Astrocyte (in vitro differentiated cells and primary cell): ENCODE data around the gene SPRED2.

ENCODE experiments used
- CTCF ChIP-seq: IDR thresholded peaks from 2 replicates; pipeline ENCODE4 v1.5.1; 2011; ENCODE audit warnings: low read depth, mild to moderate bottlenecking, inconsistent platforms, low read length, moderate library complexity; ENCODE audit not compliant: insufficient read depth
- EZH2 ChIP-seq: IDR thresholded peaks from 2 replicates; pipeline ENCODE4 v1.6.1; 2012; ENCODE audit warnings: mild to moderate bottlenecking, low read length, inconsistent platforms; ENCODE audit not compliant: insufficient read depth

GRCh38 chr2:65388051-65388531 lies 44.3 kb downstream of the SPRED2 start:
- TF ChIP-seq CTCF (no peak), EZH2 (no peak)
